Suprapubic skin (tissue), 4 donors: Measurements from ENCODE around the gene SLC22A4. TPM values are rescaled to one million over a fixed set of nuclear protein-coding genes. Genes with fewer than 3 reads are reported as not detected.

Experiments
- DNase-seq, 2 donors: peaks; one replicate each; pipeline ENCODE4 v3.0.0-alpha.2; 2019; ENCODE audit warnings: low spot score in 2 of 2
- H3K27ac ChIP-seq: fragments of 200-600 bp; sonication (generic); one replicate; pipeline ENCODE4 v1.5.1; 2019
- H3K27me3 ChIP-seq: fragments of 200-600 bp; sonication (generic); one replicate; pipeline ENCODE4 v1.5.1; 2019
- H3K36me3 ChIP-seq: fragments of 200-600 bp; sonication (generic); one replicate; pipeline ENCODE4 v1.5.1; 2019
- H3K4me1 ChIP-seq: fragments of 200-600 bp; sonication (generic); one replicate; pipeline ENCODE4 v1.5.1; 2019
- H3K4me3 ChIP-seq: fragments of 200-600 bp; sonication (generic); one replicate; pipeline ENCODE4 v1.5.1; 2019; ENCODE audit warnings: mild to moderate bottlenecking
- H3K9me3 ChIP-seq: fragments of 200-600 bp; sonication (generic); one replicate; pipeline ENCODE4 v1.5.1; 2019
- EP300 ChIP-seq: sonication (generic); formaldehyde crosslinking; IDR thresholded peaks from one replicate; pipeline ENCODE4 v1.6.1; 2017; ENCODE audit warnings: antibody characterized with exemption
- POLR2A ChIP-seq, 2 donors: fragments of 450-650 bp; IDR thresholded peaks; one replicate each; pipeline ENCODE4 v1.6.1; 2017; ENCODE audit warnings: antibody characterized with exemption in 2 of 2, mild to moderate bottlenecking in 2 of 2, moderate library complexity in 2 of 2
- POLR2AphosphoS5 ChIP-seq, 3 donors: sonication (generic); formaldehyde crosslinking; IDR thresholded peaks; one replicate each; pipeline ENCODE4 v1.6.1; 2017; ENCODE audit warnings: antibody characterized with exemption in 3 of 3
- WGBS: methylation state at CpG from one replicate; pipeline ENCODE4 v1.1.5; 2018; 5-methylcytosine and 5-hydroxymethylcytosine counted together
- total RNA-seq, 4 donors: library from RNA; depleted of rRNA; stranded (reverse); fragments of >200 nt; gene quantifications; one replicate each; pipeline ENCODE4 v1.1.0, GENCODE V29; 2016
- TF ChIP-seq, protein P1 (sequence below), 2 donors: fragments of 200-600 bp in 1 of 2; fragments of 450-650 bp in 1 of 2; sonication (generic) in 1 of 2; IDR thresholded peaks; one replicate each; pipeline ENCODE4 v1.5.1; 2016 to 2019; ENCODE audit warnings: antibody characterized with exemption in 2 of 2, mild to moderate bottlenecking in 1 of 2, moderate library complexity in 1 of 2

Gene SLC22A4
- total RNA-seq, 4 donors from 2014 or later, result 0.32 to 1.9 (median 1.3) TPM

GRCh38 chr5:132291026-132291425 lies 3.2 kb upstream of the SLC22A4 start:
- Histone ChIP-seq H3K4me3 (no peak overlapping the region), H3K27me3 (no peaks in the 10 kb centered on the region), H3K9me3 (no peaks in the 10 kb centered on the region), H3K36me3 (no peaks in the 10 kb centered on the region), H3K27ac (no peak overlapping the region), H3K4me1 (peaks cover 33% of the 10 kb centered on the region)
- DNase-seq, result no peak
- TF ChIP-seq EP300 (no peak), POLR2A (IDR thresholded peaks at IDR 0.05) (no peak), POLR2AphosphoS5 (IDR thresholded peaks at IDR 0.05) (no peak)
- TF ChIP-seq, protein P1, sequence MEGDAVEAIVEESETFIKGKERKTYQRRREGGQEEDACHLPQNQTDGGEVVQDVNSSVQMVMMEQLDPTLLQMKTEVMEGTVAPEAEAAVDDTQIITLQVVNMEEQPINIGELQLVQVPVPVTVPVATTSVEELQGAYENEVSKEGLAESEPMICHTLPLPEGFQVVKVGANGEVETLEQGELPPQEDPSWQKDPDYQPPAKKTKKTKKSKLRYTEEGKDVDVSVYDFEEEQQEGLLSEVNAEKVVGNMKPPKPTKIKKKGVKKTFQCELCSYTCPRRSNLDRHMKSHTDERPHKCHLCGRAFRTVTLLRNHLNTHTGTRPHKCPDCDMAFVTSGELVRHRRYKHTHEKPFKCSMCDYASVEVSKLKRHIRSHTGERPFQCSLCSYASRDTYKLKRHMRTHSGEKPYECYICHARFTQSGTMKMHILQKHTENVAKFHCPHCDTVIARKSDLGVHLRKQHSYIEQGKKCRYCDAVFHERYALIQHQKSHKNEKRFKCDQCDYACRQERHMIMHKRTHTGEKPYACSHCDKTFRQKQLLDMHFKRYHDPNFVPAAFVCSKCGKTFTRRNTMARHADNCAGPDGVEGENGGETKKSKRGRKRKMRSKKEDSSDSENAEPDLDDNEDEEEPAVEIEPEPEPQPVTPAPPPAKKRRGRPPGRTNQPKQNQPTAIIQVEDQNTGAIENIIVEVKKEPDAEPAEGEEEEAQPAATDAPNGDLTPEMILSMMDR (IDR thresholded peaks at IDR 0.05), result no peak
- 92% methylated on average over 2 of the region's 2 CpGs for WGBS

DNA sequence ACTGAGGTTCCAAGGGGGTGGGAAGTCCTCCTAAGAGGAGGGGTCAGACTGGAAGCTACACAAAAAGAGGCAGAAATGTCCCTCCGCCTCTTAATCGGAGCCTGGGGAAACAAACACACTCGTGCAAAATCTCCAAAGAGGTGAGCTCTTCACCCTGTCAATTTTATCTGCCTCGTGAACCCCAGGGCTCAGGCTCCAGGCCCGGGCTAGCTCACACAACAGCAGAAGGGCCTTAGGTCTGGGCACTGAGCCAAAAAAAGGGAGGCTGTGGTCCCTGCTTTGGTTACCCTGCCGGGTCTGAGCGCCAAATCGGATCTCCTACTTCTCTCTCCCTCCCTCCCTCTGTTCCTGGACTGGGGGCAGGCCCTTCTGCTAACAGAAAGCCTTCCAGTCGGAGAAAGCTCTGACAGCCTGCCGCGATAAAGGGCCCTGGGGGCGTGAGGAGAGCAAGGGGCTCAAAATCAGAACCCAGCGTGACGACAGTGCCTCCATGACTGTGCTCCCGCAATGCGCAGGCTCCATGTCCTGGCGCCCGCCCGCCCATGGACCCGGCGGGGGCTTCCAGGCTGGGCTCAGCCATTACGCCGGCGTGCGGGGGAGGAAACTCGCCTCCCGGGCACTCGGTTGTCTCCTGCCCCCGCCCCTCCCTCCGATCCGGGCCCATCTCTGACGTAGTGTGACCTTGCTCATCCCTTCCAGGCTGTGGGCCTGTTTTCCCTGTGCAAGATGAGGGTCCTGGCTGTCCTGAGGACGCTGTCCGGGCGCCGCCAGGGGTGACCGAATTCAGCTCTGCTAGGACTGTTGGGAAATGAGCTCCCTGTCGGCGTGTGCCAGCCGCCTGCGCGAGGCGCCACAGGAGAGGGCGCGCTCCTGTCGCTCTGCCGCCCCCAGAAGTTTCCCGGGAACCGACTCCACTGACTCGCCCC lies 865 bp upstream of the SLC22A4 start:
- Histone ChIP-seq H3K9me3 (no peaks in the 10 kb centered on the region), H3K27me3 (no peaks in the 10 kb centered on the region), H3K4me3 (peak overlapping the region; percentile 66), H3K36me3 (no peaks in the 10 kb centered on the region), H3K27ac (peak overlapping the region; percentile 88), H3K4me1 (peaks cover 33% of the 10 kb centered on the region)
- no peak for TF ChIP-seq POLR2AphosphoS5 (IDR thresholded peaks at IDR 0.05)
- TF ChIP-seq, protein P1 (IDR thresholded peaks at IDR 0.05), result peak; percentile 1 to 20
- peak; percentile 90 to 93 for DNase-seq
- 4% methylated on average over 23 of the region's 50 CpGs for WGBS

DNA sequence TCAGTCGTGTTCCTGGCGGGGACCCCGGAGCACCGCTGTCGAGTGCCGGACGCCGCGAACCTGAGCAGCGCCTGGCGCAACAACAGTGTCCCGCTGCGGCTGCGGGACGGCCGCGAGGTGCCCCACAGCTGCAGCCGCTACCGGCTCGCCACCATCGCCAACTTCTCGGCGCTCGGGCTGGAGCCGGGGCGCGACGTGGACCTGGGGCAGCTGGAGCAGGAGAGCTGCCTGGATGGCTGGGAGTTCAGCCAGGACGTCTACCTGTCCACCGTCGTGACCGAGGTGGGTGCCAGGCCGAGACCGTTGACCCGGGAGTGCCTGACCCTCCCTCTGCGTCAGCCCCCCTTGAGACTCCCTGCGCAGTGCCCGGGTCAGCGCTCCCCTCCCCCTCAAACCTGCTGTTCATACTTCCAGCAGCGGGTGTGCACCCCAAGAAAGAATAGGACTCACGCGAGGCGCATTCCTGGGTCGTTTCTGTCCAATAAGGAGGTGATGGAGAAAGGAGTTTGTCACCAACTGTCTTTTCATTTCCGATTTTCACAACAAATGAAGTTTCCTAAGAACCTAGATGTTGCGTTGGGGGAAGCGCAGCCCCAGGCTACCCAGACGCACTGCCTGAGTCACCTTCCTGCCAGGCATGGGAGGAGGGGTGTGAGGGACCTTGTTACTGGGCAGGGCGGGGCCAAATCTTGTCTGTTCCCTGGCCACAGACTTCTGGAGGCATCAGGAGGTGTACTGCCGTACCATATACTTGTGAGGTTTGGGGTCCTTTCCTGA lies 722 bp downstream of the SLC22A4 start:
- peak in 1 of 2 donors; percentile 83 for DNase-seq

GRCh38 chr5:132295505-132296411 lies 1.6 kb downstream of the SLC22A4 start:
- no peaks in the 10 kb centered on the region for H3K36me3 ChIP-seq
- peaks cover 28% of the 10 kb centered on the region for H3K4me1 ChIP-seq
- H3K4me3 ChIP-seq, result peak overlapping the region; percentile 66
- no peak overlapping the region for H3K27ac ChIP-seq
- H3K9me3 ChIP-seq, result no peaks in the 10 kb centered on the region
- no peak for DNase-seq
- H3K27me3 ChIP-seq, result no peaks in the 10 kb centered on the region
- 90% methylated on average over 7 of the region's 8 CpGs for WGBS
- TF ChIP-seq POLR2AphosphoS5 (IDR thresholded peaks at IDR 0.05), result no peak
- TF ChIP-seq POLR2A (IDR thresholded peaks at IDR 0.05), result no peak
- no peak for TF ChIP-seq EP300
- TF ChIP-seq, protein P1 (IDR thresholded peaks at IDR 0.05), result no peak

More for the DNA sequence above, 722 bp downstream of the SLC22A4 start:
- H3K27me3 ChIP-seq, result no peaks in the 10 kb centered on the region
- H3K36me3 ChIP-seq, result no peaks in the 10 kb centered on the region
- no peaks in the 10 kb centered on the region for H3K9me3 ChIP-seq
- H3K4me1 ChIP-seq, result peaks cover 28% of the 10 kb centered on the region
- peak overlapping the region; percentile 88 for H3K27ac ChIP-seq
- 16% methylated on average over 20 of the region's 50 CpGs for WGBS
- TF ChIP-seq, protein P1 (IDR thresholded peaks at IDR 0.05), result no peak
- TF ChIP-seq POLR2AphosphoS5 (IDR thresholded peaks at IDR 0.05) (no peak), EP300 (no peak), POLR2A (IDR thresholded peaks at IDR 0.05) (no peak)
- H3K4me3 ChIP-seq, result peak overlapping the region; percentile 66
